Measurements from ENCODE around the gene PXDN.
A peak's percentile ranks its signal among the peaks of the same experiment; 100 is the strongest.

The PXDN gene

GRCh38 chr2:1602278-1603010 is 141.9 kb downstream of the PXDN start:
- no peak overlapping the region; the same call in 1 of the 2 replicates for H3K27ac ChIP-seq
- TF ChIP-seq CTCF (conservative IDR thresholded peaks at IDR 0.05) (no peak), ZFX (IDR thresholded peaks at IDR 0.05) (no peak)

- no peak for TF ChIP-seq ZFX (IDR thresholded peaks at IDR 0.05)
- no peak for TF ChIP-seq CTCF (conservative IDR thresholded peaks at IDR 0.05)
- H3K27ac ChIP-seq, result peak overlapping the region; percentile 21; the same call in 1 of the 2 replicates
Observed at GRCh38 chr2:1601471-1602277, 142.6 kb downstream of the PXDN start.

GRCh38 chr2:1601067-1601412 is 143.3 kb downstream of the PXDN start:
- TF ChIP-seq ZFX (IDR thresholded peaks at IDR 0.05), result no peak
- TF ChIP-seq CTCF (conservative IDR thresholded peaks at IDR 0.05), result no peak

GRCh38 chr2:1600191-1601066 is 143.9 kb downstream of the PXDN start:
- peak overlapping the region; percentile 21; the same call in 1 of the 2 replicates for H3K27ac ChIP-seq
- TF ChIP-seq CTCF (conservative IDR thresholded peaks at IDR 0.05), result no peak
- TF ChIP-seq ZFX (IDR thresholded peaks at IDR 0.05), result no peak

More at GRCh38 chr2:1601067-1601412, 143.3 kb downstream of the PXDN start:
- peak overlapping the region; percentile 21; the same call in 1 of the 2 replicates for H3K27ac ChIP-seq

GRCh38 chr2:1599301-1600085 is 144.8 kb downstream of the PXDN start:
- TF ChIP-seq CTCF (conservative IDR thresholded peaks at IDR 0.05) (no peak), ZFX (IDR thresholded peaks at IDR 0.05) (no peak)
- H3K27ac ChIP-seq, result no peak overlapping the region; the same call in 1 of the 2 replicates

GRCh38 chr2:1598800-1599199 is 145.5 kb downstream of the PXDN start:
- no peak overlapping the region for H3K27ac ChIP-seq
- TF ChIP-seq ZFX (IDR thresholded peaks at IDR 0.05), result no peak
- TF ChIP-seq CTCF (conservative IDR thresholded peaks at IDR 0.05), result no peak

Data from C4-2B (cell line).